ENCODE measurements around the gene CREBRF. TPM values are rescaled to one million over a fixed set of nuclear protein-coding genes. Genes with fewer than 3 reads are reported as not detected.
"Not testable (repeated sequence)": the region's sequence is repeated elsewhere in the genome, so short reads cannot be mapped to it uniquely, and the experiment has no call there.

Gene CREBRF
- total RNA-seq, 4 donors from 2014 or later = 19.7 to 40.1 (median 35.2) TPM

GRCh38 chr5:173108914-173109313, 52.8 kb downstream of the CREBRF start:
- DNase-seq = no peak
- no peaks in the 10 kb centered on the region for H3K4me1 ChIP-seq
- H3K27me3 ChIP-seq = no peaks in the 10 kb centered on the region
- intact Hi-C loops (cut with DNase I; ENCODE audit: low total_unique reads) = no loop called here
- no peaks in the 10 kb centered on the region for H3K36me3 ChIP-seq
- TF ChIP-seq CTCF (IDR thresholded peaks at IDR 0.05) = no peak
- TF ChIP-seq POLR2A (IDR thresholded peaks at IDR 0.05) = no peak
- H3K9me3 ChIP-seq = no peaks in the 10 kb centered on the region
- no peak overlapping the region for H3K27ac ChIP-seq
- H3K4me3 ChIP-seq = no peak overlapping the region

- DNase-seq = no peak
- H3K36me3 ChIP-seq = no peaks in the 10 kb centered on the region
- no peak overlapping the region for H3K27ac ChIP-seq
- TF ChIP-seq CTCF (IDR thresholded peaks at IDR 0.05) (no peak), POLR2A (IDR thresholded peaks at IDR 0.05) (no peak)
- H3K4me1 ChIP-seq = no peaks in the 10 kb centered on the region
- H3K27me3 ChIP-seq = no peaks in the 10 kb centered on the region
- intact Hi-C loops (cut with DNase I; ENCODE audit: low total_unique reads) = no loop called here
- peaks cover 0 to 4% of the 10 kb centered on the region in 2 donors for H3K9me3 ChIP-seq
- no peak overlapping the region for H3K4me3 ChIP-seq
Measured at GRCh38 chr5:173114536-173114935, 58.4 kb downstream of the CREBRF start.

GRCh38 chr5:173119719-173120118, 63.6 kb downstream of the CREBRF start:
- Histone ChIP-seq H3K27ac (no peak overlapping the region), H3K36me3 (no peaks in the 10 kb centered on the region), H3K4me3 (no peak overlapping the region), H3K4me1 (no peaks in the 10 kb centered on the region), H3K9me3 (peaks cover 0 to 9% of the 10 kb centered on the region in 2 donors), H3K27me3 (no peaks in the 10 kb centered on the region)
- no peak for DNase-seq
- no peak for TF ChIP-seq CTCF (IDR thresholded peaks at IDR 0.05)
- TF ChIP-seq POLR2A (IDR thresholded peaks at IDR 0.05) = no peak
- intact Hi-C loops (cut with DNase I; ENCODE audit: low total_unique reads) = no loop called here

GRCh38 chr5:173123416-173123815, 67.3 kb downstream of the CREBRF start:
- Histone ChIP-seq H3K9me3 (peaks cover 0 to 9% of the 10 kb centered on the region in 2 donors), H3K36me3 (no peaks in the 10 kb centered on the region), H3K4me1 (no peaks in the 10 kb centered on the region), H3K27me3 (no peaks in the 10 kb centered on the region), H3K27ac (no peak overlapping the region), H3K4me3 (no peak overlapping the region)
- TF ChIP-seq CTCF (IDR thresholded peaks at IDR 0.05) = no peak
- no peak for TF ChIP-seq POLR2A (IDR thresholded peaks at IDR 0.05)
- no peak for DNase-seq
- intact Hi-C loops (cut with DNase I; ENCODE audit: low total_unique reads) = no loop called here

- H3K4me3 ChIP-seq; DNase-seq; H3K9me3 ChIP-seq; intact Hi-C loops (cut with DNase I; ENCODE audit: low total_unique reads); H3K27me3 ChIP-seq; H3K27ac ChIP-seq; H3K4me1 ChIP-seq; H3K36me3 ChIP-seq: not testable (repeated sequence)
Measured at GRCh38 chr5:173132166-173132565, 76.0 kb downstream of the CREBRF start.

GRCh38 chr5:173138707-173139106, 82.6 kb downstream of the CREBRF start:
- intact Hi-C loops (cut with DNase I; ENCODE audit: low total_unique reads) = no loop called here
- Histone ChIP-seq H3K4me3 (no peak overlapping the region), H3K4me1 (no peaks in the 10 kb centered on the region), H3K27me3 (no peaks in the 10 kb centered on the region), H3K27ac (no peak overlapping the region), H3K36me3 (no peaks in the 10 kb centered on the region), H3K9me3 (no peaks in the 10 kb centered on the region)
- no peak for TF ChIP-seq CTCF (IDR thresholded peaks at IDR 0.05)
- TF ChIP-seq POLR2A (IDR thresholded peaks at IDR 0.05) = no peak
- DNase-seq = no peak
